GM19463 (cell line): ENCODE measurements around the gene LIAS.

Experiments
- ATAC-seq: cut with Tn5 transposase; IDR thresholded peaks from one replicate; pipeline ENCODE4 v1.9.1; 2021; ENCODE audit warnings: mild to moderate bottlenecking, moderate library complexity; ENCODE audit not compliant: unreplicated experiment

LIAS gene

DNA sequence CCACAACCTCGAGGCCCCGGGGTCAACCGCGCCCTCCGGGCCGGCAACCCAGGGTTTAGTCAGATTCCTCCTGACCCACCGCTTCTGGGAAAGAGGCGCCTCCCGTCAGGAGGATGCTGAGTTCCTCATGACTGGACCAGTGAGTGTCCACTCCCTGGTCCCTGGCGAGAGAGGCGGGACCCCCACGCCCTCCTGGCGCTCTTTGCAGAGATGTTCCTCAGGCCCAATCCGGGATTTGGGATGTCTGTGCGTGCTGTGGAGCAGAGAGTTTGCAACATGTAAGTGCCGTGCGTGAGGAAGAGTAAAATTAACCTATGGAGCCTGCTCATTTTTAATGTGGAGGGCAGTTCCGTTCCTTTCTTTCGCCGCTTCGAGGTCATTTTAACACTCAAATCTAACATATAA lies 69.2 kb downstream of the LIAS start:
- ATAC-seq = no peak
